Central memory CD4-positive, alpha-beta T cell (primary cell): Measurements from ENCODE around the gene A1CF.

ENCODE experiments used
- DNase-seq: peaks from one replicate; pipeline ENCODE4 v3.0.0; 2022

The A1CF gene

DNA sequence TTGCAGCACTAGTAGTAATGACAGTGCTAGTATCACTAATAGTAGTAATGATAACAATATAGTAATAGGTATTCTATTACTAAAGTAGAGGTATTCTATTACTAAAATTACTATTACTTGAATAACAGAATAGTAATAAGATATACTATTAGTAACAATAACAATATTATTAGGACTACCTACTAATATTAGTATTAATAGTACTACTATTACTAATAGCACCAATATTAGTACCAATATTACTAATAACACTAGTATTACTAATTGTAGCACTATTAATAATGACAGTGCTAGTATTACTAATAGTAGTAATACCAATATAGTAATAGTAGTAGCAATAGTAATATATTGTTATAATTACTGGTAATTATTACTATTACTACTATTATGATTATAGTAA, 24.1 kb downstream of the A1CF start:
- DNase-seq: no peak

DNA sequence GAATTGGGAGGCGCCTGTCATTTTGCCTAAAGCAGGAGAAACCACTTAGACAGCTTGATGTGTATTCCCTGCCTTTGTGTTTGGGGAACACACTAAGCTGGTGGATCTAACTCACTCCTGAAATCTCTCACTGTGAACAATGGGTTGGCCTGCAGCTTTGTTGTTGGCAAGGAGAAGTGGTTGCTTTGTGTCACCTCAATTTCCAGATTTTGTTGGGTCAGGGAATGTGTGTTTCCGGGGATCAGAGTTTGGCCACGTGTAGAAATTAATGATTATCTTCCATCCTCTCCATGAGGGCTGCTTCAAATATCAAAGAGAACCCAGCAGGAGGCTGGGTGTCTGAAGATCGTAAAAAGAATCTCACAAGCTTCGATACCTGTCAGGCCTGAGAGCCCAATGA, 27.8 kb downstream of the A1CF start:
- DNase-seq: no peak

GRCh38 chr10:50855461-50855860, 30.0 kb downstream of the A1CF start:
- DNase-seq: no peak

GRCh38 chr10:50855015-50855414, 30.4 kb downstream of the A1CF start:
- no peak for DNase-seq

DNA sequence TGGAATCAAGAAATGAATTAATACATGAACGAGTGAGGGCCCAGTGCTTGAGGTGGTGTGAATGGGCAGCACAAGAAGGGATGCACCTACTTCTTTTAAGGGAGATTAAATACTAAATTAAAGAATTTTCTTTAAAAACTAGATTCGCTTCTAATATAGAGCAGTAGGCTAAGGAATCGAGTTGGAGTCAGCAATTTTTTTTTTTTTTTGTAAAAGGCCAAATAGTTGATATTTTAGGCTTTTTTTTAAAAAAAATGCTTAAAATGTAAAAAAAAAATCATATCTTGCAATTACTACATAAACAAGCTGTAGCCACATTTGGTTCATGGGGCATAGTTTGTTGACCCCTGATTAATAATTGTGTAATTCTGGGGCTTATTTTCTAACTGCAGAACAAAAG, 31.9 kb downstream of the A1CF start:
- DNase-seq: no peak

DNA sequence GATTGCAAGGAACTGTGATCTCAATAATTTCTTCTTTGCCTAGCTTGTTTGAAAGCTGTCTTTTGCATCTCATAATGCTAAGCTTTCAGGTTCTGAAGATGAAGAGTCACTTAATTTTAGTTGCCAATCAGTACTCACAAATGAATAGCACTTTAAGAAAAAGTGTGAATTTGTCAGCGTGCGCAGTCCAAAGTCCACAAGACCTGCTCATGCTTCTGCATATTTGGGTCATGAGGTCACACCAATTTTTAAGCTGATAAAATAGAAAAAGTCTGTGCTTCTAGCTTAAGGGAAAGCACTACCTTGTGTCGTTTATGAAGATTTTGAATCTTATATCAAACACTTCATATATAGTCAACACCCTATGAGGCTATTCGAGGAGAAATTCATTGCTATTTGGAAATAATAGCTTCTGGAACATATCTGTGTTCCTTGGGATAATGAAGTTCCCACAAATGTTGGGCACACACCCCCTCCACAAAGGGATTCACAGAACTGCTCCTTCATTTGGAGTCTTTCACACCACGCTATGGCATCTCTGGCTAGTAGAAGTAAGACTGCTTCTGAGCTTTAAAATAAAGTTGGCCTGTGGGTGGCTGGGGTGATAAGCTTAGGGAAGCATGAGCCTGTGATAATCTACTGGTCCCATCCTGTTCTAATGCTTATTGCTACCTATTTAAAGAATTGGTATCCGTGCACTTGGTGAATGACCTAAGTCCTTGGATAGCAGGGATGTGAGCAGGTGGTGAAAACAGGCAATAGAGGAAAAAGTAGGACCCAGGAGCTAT, 33.3 kb downstream of the A1CF start:
- no peak for DNase-seq

DNA sequence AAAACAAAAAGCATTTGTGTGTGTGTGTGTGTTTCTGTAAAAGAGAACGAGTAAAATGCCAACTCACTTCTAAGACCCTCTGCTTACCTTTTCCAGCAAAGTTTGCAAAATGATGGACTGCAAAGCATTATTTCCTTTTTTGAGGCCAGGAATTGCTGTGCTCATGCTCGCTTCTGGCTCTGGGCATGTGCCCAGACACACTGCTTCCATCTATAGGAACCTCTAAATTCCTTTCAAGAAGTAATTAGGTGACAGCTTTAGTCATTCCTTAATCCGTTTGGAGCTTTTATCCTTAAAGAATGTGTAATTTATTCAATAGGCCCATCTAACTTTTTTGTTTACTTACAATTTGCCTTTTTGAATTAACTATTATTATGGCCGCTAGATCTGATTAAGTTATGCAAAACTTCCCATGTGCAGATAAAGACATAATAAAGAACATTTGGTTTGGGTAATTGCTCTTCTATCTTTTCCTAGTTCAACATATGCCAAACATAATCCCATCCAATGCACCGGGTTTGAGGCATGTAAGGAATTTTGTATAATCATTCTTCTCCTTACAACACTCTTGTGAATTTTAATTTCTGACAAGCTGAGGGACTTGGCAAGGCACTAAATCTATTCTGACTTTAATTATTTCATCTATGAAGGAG, 34.7 kb downstream of the A1CF start:
- no peak for DNase-seq

GRCh38 chr10:50846753-50847152, 38.7 kb downstream of the A1CF start:
- DNase-seq: no peak

DNA sequence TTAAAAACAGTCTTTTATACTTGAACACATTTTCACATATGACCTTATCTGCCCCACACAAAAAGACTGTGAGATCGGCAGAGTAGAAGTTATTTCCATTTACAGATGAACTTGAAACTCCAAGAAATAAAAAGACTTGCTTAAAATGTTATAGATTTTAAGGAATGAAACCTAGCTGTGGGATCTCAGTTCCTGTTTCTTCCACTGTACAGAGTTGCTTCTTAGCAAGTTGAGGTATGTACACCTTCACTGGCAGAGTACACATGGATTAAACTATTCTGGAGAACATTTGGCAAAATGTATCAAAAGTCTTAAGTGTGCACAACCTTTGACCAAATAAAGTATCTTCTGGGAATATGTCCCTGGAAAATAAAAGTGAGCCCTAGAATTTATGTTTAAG, 48.3 kb downstream of the A1CF start:
- no peak for DNase-seq

DNA sequence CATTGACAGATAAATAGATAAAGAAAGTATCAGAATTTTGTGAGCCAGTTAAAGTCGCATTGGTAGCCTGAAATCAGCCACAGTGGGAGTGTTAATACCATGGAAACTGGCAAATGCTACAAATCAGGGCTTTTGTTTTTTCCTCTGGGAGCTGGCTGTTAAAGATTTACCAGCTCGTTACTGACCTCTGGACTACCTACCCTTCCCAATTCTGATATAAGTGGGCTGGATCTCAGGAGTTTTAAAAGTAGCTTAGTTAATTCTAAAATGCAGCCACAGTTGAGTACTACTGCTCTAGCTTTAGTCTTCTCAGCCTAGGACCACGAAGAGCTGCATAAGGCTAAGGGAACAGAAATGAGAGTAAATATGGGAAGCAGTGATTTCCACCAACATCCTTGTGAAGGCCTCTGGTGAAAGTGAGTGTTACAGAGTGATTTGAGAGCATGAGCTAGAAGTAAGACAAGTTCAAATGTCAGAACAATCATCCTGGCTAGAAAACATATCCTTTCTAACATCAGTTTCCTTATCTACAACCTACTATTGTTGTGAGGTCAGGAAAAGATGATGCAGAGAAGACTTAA, 53.2 kb downstream of the A1CF start:
- no peak for DNase-seq

DNA sequence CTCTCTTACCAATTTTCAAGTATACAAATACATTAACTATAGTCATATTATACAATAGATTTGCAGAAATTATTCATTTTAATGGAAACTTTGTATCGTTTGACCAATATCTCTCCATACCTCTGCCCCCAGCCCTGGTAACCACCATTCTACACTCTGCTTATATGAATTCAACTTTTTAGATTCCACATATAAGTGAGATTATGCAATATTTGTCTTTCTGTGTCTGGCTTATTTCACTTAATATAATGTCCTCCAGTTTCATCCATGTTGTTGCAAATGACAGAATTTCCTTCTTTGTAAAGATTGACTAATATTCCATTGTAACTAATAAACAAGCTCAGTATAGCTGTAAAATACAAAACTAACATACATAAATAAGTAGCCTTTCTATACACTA, 55.4 kb downstream of the A1CF start:
- no peak for DNase-seq

GRCh38 chr10:50824782-50825181, 60.6 kb downstream of the A1CF start:
- no peak for DNase-seq

DNA sequence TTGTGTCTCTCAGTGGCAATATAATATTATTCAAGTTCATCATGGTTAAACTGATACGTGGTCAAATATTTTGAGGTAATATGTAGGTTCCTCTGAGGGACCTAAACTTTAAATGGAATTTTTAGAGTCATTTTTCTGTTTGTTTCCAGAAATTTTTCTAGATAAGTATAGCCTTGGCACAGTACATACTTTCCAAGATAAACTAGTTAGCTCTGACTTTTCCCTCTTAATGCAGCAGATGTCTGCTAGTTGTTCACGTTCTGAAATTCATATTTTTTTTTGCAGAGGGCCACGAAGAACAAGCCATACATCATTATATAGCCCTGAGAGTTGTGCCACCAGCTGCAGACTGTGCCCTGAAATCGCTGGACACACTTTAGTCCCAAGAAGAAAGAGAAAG, 61.6 kb downstream of the A1CF start:
- no peak for DNase-seq

DNA sequence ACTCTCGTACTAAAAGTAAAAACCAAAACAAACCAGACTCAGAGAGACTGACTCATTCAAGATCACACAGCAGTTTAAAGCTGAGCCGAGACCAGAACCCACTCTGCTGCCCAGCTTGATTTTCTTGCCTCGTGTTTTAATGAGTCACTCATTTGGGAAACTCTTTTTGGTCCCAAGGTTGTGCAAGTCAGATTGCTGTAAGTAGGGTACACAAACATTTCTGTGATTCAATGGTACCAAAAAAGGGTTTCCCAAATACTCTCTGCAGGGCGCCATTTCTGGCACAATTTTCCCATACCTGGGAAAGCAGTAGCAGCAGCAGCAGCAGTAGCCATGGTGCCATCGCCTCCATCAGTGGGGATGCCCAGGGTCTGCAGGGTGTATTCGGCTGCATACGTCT, 75.8 kb downstream of the A1CF start:
- DNase-seq: no peak

- DNase-seq: no peak
These were observed 77.3 kb downstream of the A1CF start for GRCh38 chr10:50807851-50808776.

DNA sequence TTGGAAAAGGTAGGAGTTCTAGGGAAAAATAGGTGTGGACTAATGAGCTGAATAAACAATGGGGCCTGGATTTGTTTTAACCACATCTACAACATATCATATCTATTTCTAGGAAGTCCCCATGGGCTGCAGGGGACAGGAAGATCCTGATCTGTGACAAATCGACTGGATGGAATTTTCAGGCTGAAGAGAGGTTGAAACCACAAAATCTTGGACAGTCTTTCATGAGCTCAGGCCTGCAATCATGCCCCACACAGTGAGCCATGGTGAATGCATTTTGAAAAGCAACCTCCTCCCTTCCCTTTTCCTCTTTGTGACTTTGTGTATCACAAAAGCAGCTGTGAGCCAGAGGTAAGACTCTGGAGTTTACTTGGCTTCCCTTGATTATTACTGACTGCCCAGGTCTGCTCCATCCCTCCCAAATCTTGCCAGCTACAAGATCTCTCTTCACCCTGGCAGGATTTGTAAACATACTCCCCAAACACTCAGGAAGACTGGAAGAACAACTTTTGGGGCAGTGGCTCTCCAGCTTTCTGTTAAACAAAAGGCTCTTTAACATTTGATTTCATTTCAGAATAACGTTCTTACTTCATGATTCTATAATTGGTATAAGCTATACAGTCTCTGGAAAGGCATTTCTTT, 79.3 kb downstream of the A1CF start:
- no peak for DNase-seq

DNA sequence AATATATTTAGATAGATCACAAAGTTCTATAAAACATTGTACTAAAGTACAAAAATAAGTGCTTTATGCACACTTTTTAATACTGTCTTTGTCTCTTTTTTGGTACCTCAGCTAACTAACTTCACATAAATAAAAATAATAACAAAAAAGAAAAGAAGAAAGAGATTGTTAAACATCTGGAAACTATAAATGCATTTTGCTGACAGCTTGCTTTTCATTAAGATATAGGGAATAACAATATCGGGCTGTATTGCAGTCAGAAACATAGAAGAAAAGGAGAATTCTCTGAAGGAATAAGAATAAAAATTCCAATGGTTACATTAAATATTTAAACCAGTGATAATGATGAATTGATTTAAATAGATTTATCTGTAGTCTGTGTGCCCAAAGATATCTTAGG, 85.8 kb downstream of the A1CF start:
- no peak for DNase-seq

DNA sequence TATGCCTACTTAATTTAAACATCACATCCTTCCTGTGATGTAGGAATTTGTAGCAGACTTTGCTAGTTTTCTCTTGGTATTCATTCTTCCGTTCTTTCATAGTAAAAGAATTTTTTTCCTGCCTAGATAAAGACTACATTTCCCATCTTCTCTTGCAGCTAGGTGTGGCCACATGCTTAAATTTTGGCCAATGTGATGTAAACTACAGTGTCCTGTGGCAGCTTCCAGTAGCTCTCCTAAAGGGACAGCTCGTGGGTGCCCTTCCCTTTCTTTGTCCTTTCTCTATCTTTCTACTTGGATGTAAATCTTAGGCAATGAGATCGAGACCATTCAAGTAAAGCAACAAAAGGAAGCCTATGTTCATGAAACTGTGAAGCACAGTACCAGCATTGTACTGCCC, 87.1 kb downstream of the A1CF start:
- no peak for DNase-seq

GRCh38 chr10:50796693-50797092, 88.7 kb downstream of the A1CF start:
- DNase-seq: no peak

DNA sequence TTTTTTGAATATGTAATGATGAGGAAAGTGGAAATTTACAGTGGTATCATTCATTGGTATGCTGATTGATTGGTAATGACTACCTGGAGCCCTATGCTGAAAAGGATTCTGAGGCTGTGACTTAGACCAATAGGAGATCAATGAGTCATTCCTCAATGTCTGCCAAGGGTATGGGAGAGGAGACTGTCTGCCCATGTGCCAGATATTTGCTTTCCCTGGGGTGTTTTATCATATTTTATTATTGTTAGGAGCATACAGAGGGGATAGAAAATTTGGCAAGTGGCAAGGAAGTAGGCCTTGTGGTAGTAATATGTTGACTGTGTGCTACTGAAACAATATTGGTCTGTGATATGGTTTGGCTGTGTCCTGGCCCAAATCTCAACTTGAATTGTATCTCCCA, 90.9 kb downstream of the A1CF start:
- no peak for DNase-seq

- DNase-seq: no peak
These were observed 96.2 kb downstream of the A1CF start for GRCh38 chr10:50788951-50789945.
